Urinary bladder (tissue), 4 donors: ENCODE data around the gene LRFN2. TPM values are rescaled to one million over a fixed set of nuclear protein-coding genes. Genes with fewer than 3 reads are reported as not detected.

Experiments used
- DNase-seq: peaks from one replicate; pipeline ENCODE4 v3.0.0-alpha.2; 2015; ENCODE audit errors: extremely low spot score
- H3K27ac ChIP-seq: one replicate; pipeline ENCODE4 v1.5.1; 2013; ENCODE audit warnings: low read depth, mild to moderate bottlenecking, moderate library complexity
- H3K36me3 ChIP-seq: one replicate; pipeline ENCODE4 v1.6.1; 2013; ENCODE audit warnings: mild to moderate bottlenecking, moderate library complexity; ENCODE audit not compliant: insufficient read depth
- H3K4me1 ChIP-seq: one replicate; pipeline ENCODE4 v1.6.1; 2013; ENCODE audit warnings: mild to moderate bottlenecking, moderate library complexity; ENCODE audit not compliant: insufficient read depth
- H3K4me3 ChIP-seq: one replicate; pipeline ENCODE4 v1.5.1; 2013; ENCODE audit warnings: low read depth, low read length
- WGBS: extraction: QIAGEN DNeasy Blood & Tissue Kit; methylation state at CpG from one replicate; pipeline ENCODE4 v1.1.7; 2013; 5-methylcytosine and 5-hydroxymethylcytosine counted together
- polyA plus RNA-seq: library from polyadenylated mRNA; stranded (reverse); fragments of 200-250 nt; gene quantifications from one replicate; pipeline ENCODE4 v1.2.3, GENCODE V29; 2013
- total RNA-seq: library from RNA; depleted of rRNA; stranded (reverse); fragments of >200 nt; gene quantifications from one replicate; pipeline ENCODE4 v1.2.3, GENCODE V29; 2014
- donor health status: healthy with polysubstance abuse.
- donor health status: healthy.

LRFN2 gene
- total and polyA plus RNA-seq, 2 donors, result 0.04 to 0.11 TPM

GRCh38 chr6:40550202-40551101, 36.7 kb downstream of the LRFN2 start:
- WGBS, result 86% methylated on average over 12 of the region's 12 CpGs
- H3K4me3 ChIP-seq, result no peak overlapping the region
- H3K36me3 ChIP-seq, result no peaks in the 10 kb centered on the region
- no peak overlapping the region for H3K27ac ChIP-seq
- no peaks in the 10 kb centered on the region for H3K4me1 ChIP-seq
- no peak for DNase-seq

- H3K4me3 ChIP-seq, result no peak overlapping the region
- 49% methylated on average over 6 of the region's 6 CpGs for WGBS
- H3K4me1 ChIP-seq, result no peaks in the 10 kb centered on the region
- H3K27ac ChIP-seq, result no peak overlapping the region
- no peak for DNase-seq
- no peaks in the 10 kb centered on the region for H3K36me3 ChIP-seq
These were observed 41.2 kb downstream of the LRFN2 start for GRCh38 chr6:40545954-40546353.

GRCh38 chr6:40543776-40544175, 43.4 kb downstream of the LRFN2 start:
- no peak for DNase-seq
- H3K4me3 ChIP-seq, result no peak overlapping the region
- H3K36me3 ChIP-seq, result no peaks in the 10 kb centered on the region
- no peaks in the 10 kb centered on the region for H3K4me1 ChIP-seq
- H3K27ac ChIP-seq, result no peak overlapping the region
- 88% methylated on average over 2 of the region's 2 CpGs for WGBS

- H3K4me1 ChIP-seq, result no peaks in the 10 kb centered on the region
- no peak for DNase-seq
- H3K27ac ChIP-seq, result no peak overlapping the region
- H3K4me3 ChIP-seq, result no peak overlapping the region
- H3K36me3 ChIP-seq, result no peaks in the 10 kb centered on the region
- WGBS, result 58% methylated on average over 5 of the region's 5 CpGs
These were observed 44.0 kb downstream of the LRFN2 start for GRCh38 chr6:40543146-40543545.

- H3K4me3 ChIP-seq, result no peak overlapping the region
- H3K27ac ChIP-seq, result no peak overlapping the region
- H3K36me3 ChIP-seq, result no peaks in the 10 kb centered on the region
- WGBS, result 69% methylated on average over 5 of the region's 5 CpGs
- H3K4me1 ChIP-seq, result no peaks in the 10 kb centered on the region
- DNase-seq, result no peak
These were observed 44.9 kb downstream of the LRFN2 start for GRCh38 chr6:40542175-40542764.

- WGBS, result 57% methylated on average over 9 of the region's 9 CpGs
- no peak overlapping the region for H3K4me3 ChIP-seq
- no peak for DNase-seq
- no peak overlapping the region for H3K27ac ChIP-seq
- no peaks in the 10 kb centered on the region for H3K4me1 ChIP-seq
- H3K36me3 ChIP-seq, result no peaks in the 10 kb centered on the region
These were observed 45.5 kb downstream of the LRFN2 start for GRCh38 chr6:40541556-40542174.

- DNase-seq, result no peak
- H3K4me1 ChIP-seq, result no peaks in the 10 kb centered on the region
These were observed 46.4 kb downstream of the LRFN2 start for GRCh38 chr6:40540790-40541189.

GRCh38 chr6:40539853-40540252, 47.3 kb downstream of the LRFN2 start:
- no peak for DNase-seq

More at GRCh38 chr6:40540790-40541189, 46.4 kb downstream of the LRFN2 start:
- Histone ChIP-seq H3K4me3 (no peak overlapping the region), H3K27ac (no peak overlapping the region), H3K36me3 (no peaks in the 10 kb centered on the region)
- 85% methylated on average over 6 of the region's 6 CpGs for WGBS

GRCh38 chr6:40538556-40538955, 48.6 kb downstream of the LRFN2 start:
- no peaks in the 10 kb centered on the region for H3K36me3 ChIP-seq
- H3K27ac ChIP-seq, result no peak overlapping the region
- no peak for DNase-seq
- H3K4me3 ChIP-seq, result no peak overlapping the region
- no peaks in the 10 kb centered on the region for H3K4me1 ChIP-seq
- 80% methylated on average over 9 of the region's 9 CpGs for WGBS

More at GRCh38 chr6:40539853-40540252, 47.3 kb downstream of the LRFN2 start:
- no peak overlapping the region for H3K4me3 ChIP-seq
- H3K4me1 ChIP-seq, result no peaks in the 10 kb centered on the region
- H3K36me3 ChIP-seq, result no peaks in the 10 kb centered on the region
- 91% methylated on average over 7 of the region's 7 CpGs for WGBS
- no peak overlapping the region for H3K27ac ChIP-seq

- no peak overlapping the region for H3K27ac ChIP-seq
- 88% methylated on average over 5 of the region's 5 CpGs for WGBS
- no peaks in the 10 kb centered on the region for H3K36me3 ChIP-seq
- H3K4me3 ChIP-seq, result no peak overlapping the region
- no peak for DNase-seq
- H3K4me1 ChIP-seq, result no peaks in the 10 kb centered on the region
These were observed 49.7 kb downstream of the LRFN2 start for GRCh38 chr6:40537446-40537845.

- 53% methylated on average over 3 of the region's 3 CpGs for WGBS
- Histone ChIP-seq H3K4me3 (no peak overlapping the region), H3K27ac (no peak overlapping the region), H3K4me1 (no peaks in the 10 kb centered on the region), H3K36me3 (no peaks in the 10 kb centered on the region)
- DNase-seq, result no peak
These were observed 50.7 kb downstream of the LRFN2 start for GRCh38 chr6:40536442-40536841.

- no peaks in the 10 kb centered on the region for H3K36me3 ChIP-seq
- WGBS, result 81% methylated on average over 7 of the region's 7 CpGs
- no peak overlapping the region for H3K27ac ChIP-seq
- no peaks in the 10 kb centered on the region for H3K4me1 ChIP-seq
- H3K4me3 ChIP-seq, result no peak overlapping the region
- DNase-seq, result no peak
These were observed 51.3 kb downstream of the LRFN2 start for GRCh38 chr6:40535819-40536380.

GRCh38 chr6:40535110-40535818, 51.9 kb downstream of the LRFN2 start:
- no peaks in the 10 kb centered on the region for H3K36me3 ChIP-seq
- WGBS, result 81% methylated on average over 3 of the region's 3 CpGs

More at GRCh38 chr6:40535110-40535818, 51.9 kb downstream of the LRFN2 start:
- H3K4me1 ChIP-seq, result no peaks in the 10 kb centered on the region
- no peak overlapping the region for H3K27ac ChIP-seq
- no peak for DNase-seq
- no peak overlapping the region for H3K4me3 ChIP-seq
